ENCODE data around the gene CAND2.

DNA sequence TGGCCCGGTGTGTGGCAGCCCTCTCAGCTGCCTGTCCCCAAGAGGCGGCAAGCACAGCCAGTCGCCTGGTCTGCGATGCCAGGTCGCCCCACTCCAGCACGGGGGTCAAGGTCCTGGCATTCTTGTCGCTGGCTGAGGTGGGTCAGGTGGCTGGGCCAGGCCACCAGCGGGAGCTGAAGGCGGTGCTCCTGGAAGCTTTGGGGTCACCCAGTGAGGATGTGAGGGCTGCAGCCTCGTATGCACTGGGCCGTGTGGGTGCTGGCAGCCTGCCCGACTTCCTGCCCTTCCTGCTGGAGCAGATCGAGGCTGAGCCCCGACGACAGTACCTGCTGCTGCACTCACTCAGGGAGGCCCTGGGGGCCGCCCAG is 20.8 kb downstream of the CAND2 start:
- TF ChIP-seq, protein P1, sequence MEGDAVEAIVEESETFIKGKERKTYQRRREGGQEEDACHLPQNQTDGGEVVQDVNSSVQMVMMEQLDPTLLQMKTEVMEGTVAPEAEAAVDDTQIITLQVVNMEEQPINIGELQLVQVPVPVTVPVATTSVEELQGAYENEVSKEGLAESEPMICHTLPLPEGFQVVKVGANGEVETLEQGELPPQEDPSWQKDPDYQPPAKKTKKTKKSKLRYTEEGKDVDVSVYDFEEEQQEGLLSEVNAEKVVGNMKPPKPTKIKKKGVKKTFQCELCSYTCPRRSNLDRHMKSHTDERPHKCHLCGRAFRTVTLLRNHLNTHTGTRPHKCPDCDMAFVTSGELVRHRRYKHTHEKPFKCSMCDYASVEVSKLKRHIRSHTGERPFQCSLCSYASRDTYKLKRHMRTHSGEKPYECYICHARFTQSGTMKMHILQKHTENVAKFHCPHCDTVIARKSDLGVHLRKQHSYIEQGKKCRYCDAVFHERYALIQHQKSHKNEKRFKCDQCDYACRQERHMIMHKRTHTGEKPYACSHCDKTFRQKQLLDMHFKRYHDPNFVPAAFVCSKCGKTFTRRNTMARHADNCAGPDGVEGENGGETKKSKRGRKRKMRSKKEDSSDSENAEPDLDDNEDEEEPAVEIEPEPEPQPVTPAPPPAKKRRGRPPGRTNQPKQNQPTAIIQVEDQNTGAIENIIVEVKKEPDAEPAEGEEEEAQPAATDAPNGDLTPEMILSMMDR (IDR thresholded peaks at IDR 0.05; ENCODE audit: low read length) = no peak
- TF ChIP-seq EZH2 (IDR thresholded peaks at IDR 0.05; ENCODE audit: borderline replicate concordance, low read length) = no peak

Data from OCI-LY1 (cell line).